Measurements from ENCODE around the gene ASIP. TPM values are rescaled to one million over a fixed set of nuclear protein-coding genes. Genes with fewer than 3 reads are reported as not detected.
"Not testable (repeated sequence)": the region's sequence is repeated elsewhere in the genome, so short reads cannot be mapped to it uniquely, and the experiment has no call there.

The ASIP gene
- total RNA-seq, 1 donor from 2014 or later: not detected

DNA sequence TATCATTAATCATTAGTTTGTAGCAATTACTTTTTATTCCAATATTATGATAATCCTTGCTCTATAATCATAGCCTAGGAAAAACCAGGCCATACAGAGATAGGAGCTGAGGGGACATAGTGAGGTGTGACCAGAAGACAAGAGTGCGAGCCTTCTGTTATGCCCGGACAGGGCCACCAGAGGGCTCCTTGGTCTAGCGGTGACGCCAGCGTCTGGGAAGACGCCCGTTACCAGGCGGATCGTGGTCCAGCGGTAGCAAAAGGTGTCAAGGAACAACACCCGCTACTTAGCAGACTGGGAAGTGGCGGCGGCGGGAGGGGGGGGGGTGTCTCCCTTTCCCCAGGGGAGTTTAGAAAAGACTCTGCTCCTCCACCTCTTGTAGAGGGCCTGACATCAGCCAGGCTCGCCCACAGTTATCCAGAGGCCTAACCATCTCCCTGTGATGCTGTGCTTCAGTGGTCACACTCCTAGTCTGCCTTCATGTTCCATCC lies 57.1 kb downstream of the ASIP start:
- Mint-ChIP-seq H3K27me3 (ENCODE audit: unreplicated experiment) (peaks cover 11% of the 10 kb centered on the region), H3K36me3 (ENCODE audit: low read depth, unreplicated experiment) (peaks cover 28% of the 10 kb centered on the region), H3K4me1 (ENCODE audit: unreplicated experiment) (peaks cover 29% of the 10 kb centered on the region)
- TF ChIP-seq, protein P1, sequence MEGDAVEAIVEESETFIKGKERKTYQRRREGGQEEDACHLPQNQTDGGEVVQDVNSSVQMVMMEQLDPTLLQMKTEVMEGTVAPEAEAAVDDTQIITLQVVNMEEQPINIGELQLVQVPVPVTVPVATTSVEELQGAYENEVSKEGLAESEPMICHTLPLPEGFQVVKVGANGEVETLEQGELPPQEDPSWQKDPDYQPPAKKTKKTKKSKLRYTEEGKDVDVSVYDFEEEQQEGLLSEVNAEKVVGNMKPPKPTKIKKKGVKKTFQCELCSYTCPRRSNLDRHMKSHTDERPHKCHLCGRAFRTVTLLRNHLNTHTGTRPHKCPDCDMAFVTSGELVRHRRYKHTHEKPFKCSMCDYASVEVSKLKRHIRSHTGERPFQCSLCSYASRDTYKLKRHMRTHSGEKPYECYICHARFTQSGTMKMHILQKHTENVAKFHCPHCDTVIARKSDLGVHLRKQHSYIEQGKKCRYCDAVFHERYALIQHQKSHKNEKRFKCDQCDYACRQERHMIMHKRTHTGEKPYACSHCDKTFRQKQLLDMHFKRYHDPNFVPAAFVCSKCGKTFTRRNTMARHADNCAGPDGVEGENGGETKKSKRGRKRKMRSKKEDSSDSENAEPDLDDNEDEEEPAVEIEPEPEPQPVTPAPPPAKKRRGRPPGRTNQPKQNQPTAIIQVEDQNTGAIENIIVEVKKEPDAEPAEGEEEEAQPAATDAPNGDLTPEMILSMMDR (IDR thresholded peaks at IDR 0.05; ENCODE audit: unreplicated experiment): peak; percentile 42
- not testable (repeated sequence) for H3K27ac Mint-ChIP-seq (ENCODE audit: unreplicated experiment); DNase-seq (ENCODE audit: low spot score); H3K9me3 Mint-ChIP-seq (ENCODE audit: unreplicated experiment); H3K4me3 Mint-ChIP-seq (ENCODE audit: unreplicated experiment)

GRCh38 chr20:34299556-34300255 lies 58.5 kb downstream of the ASIP start:
- no peak for DNase-seq (ENCODE audit: low spot score)
- H3K4me3 Mint-ChIP-seq (ENCODE audit: unreplicated experiment): no peak overlapping the region
- peaks cover 18% of the 10 kb centered on the region for H3K4me1 Mint-ChIP-seq (ENCODE audit: unreplicated experiment)

DNA sequence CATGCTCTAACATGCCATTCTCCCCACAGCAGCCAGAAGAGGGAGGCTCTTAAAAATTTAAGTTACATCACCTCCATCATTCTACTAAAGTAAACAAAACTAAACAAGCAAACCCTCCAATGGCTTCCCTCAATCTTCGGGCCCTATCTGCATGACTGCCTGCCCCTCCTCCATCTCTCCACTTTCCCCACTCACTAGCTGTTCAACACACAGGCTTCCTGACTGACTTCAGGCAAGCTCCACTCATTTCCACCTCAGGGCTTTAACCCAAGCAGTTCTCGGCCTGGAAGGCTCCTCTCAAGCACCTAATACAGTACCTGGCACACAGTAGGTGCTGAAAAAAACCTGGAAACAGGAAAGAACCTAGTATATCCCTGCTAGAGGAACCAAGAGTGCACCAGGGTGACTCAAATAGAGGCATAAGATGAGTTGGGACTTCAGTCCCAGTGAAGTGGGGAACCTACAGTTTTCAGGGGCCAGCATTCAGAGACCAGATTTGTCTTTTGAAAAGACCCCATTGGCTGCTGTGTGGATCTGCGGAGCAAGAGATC lies 59.1 kb downstream of the ASIP start:
- no peak overlapping the region for H3K4me3 Mint-ChIP-seq (ENCODE audit: unreplicated experiment)
- no peak overlapping the region for H3K27ac Mint-ChIP-seq (ENCODE audit: unreplicated experiment)
- H3K27me3 Mint-ChIP-seq (ENCODE audit: unreplicated experiment): peaks cover 12% of the 10 kb centered on the region
- DNase-seq (ENCODE audit: low spot score): no peak
- TF ChIP-seq, protein P1 (IDR thresholded peaks at IDR 0.05; ENCODE audit: unreplicated experiment): no peak
- peaks cover 18% of the 10 kb centered on the region for H3K4me1 Mint-ChIP-seq (ENCODE audit: unreplicated experiment)
- no peaks in the 10 kb centered on the region for H3K9me3 Mint-ChIP-seq (ENCODE audit: unreplicated experiment)
- H3K36me3 Mint-ChIP-seq (ENCODE audit: low read depth, unreplicated experiment): peaks cover 14% of the 10 kb centered on the region

More at GRCh38 chr20:34299556-34300255, 58.5 kb downstream of the ASIP start:
- H3K27ac Mint-ChIP-seq (ENCODE audit: unreplicated experiment): no peak overlapping the region
- H3K36me3 Mint-ChIP-seq (ENCODE audit: low read depth, unreplicated experiment): peaks cover 14% of the 10 kb centered on the region
- no peaks in the 10 kb centered on the region for H3K9me3 Mint-ChIP-seq (ENCODE audit: unreplicated experiment)
- TF ChIP-seq, protein P1 (IDR thresholded peaks at IDR 0.05; ENCODE audit: unreplicated experiment): no peak
- H3K27me3 Mint-ChIP-seq (ENCODE audit: unreplicated experiment): peaks cover 12% of the 10 kb centered on the region

DNA sequence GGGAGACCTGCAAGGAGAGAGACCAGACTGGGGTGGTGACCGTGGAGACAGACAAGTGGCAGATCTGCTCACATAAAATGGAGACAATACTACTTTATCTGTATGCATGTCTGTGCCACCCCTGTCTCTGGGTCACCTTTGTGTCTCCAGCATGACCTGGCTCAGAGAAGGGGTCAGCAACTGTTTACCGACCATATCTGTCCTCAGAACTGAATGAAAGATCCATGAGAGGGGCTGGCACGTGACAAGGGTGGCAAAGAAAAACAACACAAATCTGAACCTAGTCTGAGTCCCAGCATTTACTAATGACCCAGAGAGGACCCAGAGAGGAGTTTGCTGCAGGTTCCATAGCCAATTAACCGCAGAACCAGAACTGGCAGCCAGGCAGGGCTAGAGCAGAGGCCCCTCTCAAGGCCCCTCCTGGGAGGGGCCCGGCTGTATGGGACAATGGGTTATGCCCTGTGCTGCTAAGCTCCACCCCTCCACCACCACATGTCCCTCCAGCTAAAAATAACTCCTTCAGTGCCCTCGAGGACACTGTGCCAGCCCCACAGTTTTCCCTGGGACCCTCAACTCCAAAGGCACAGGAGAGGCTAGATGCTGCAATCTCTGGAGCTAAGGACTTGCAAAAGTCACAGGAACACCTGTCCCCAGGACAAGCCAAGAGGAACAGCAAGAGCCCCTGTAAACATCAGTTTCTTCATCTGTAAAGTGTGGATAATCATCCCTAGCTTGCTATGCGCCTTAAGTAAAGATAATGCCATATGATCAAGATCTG lies 59.8 kb downstream of the ASIP start:
- Mint-ChIP-seq H3K9me3 (ENCODE audit: unreplicated experiment) (no peaks in the 10 kb centered on the region), H3K4me1 (ENCODE audit: unreplicated experiment) (peaks cover 15% of the 10 kb centered on the region), H3K27ac (ENCODE audit: unreplicated experiment) (peak overlapping the region; percentile 37), H3K4me3 (ENCODE audit: unreplicated experiment) (peak overlapping the region; percentile 66), H3K27me3 (ENCODE audit: unreplicated experiment) (peaks cover 12% of the 10 kb centered on the region), H3K36me3 (ENCODE audit: low read depth, unreplicated experiment) (peaks cover 9% of the 10 kb centered on the region)
- TF ChIP-seq, protein P1 (IDR thresholded peaks at IDR 0.05; ENCODE audit: unreplicated experiment): no peak
- DNase-seq (ENCODE audit: low spot score): no peak
